Erythroblast (primary cell): ENCODE results near the gene ZNF335.
A peak's percentile ranks its signal among the peaks of the same experiment; 100 is the strongest.
"Not testable (repeated sequence)": the region's sequence is repeated elsewhere in the genome, so short reads cannot be mapped to it uniquely, and the experiment has no call there.

Experiments
- DNase-seq, 2 experiments: peaks; one replicate each; lab custom pipeline; 2025; lab: John Stamatoyannopoulos, UW
- GATA1 ChIP-seq: IDR thresholded peaks from 2 replicates; pipeline ENCODE4 v1.6.1; 2011; ENCODE audit warnings: low read depth, mild to moderate bottlenecking, control low read depth, low read length, moderate library complexity
- POLR2A ChIP-seq: IDR thresholded peaks from 2 replicates; pipeline ENCODE4 v1.6.1; 2011; ENCODE audit warnings: mild to moderate bottlenecking, low read length

Gene ZNF335

GRCh38 chr20:45933266-45934045 is 38.5 kb downstream of the ZNF335 start:
- peak; percentile 68 to 73 for DNase-seq
- no peak for TF ChIP-seq POLR2A
- no peak for TF ChIP-seq GATA1

- DNase-seq: not testable (repeated sequence)
These were observed 40.3 kb downstream of the ZNF335 start for GRCh38 chr20:45931680-45932079.

- TF ChIP-seq GATA1 (no peak), POLR2A (no peak)
- no peak for DNase-seq
These were observed 44.7 kb downstream of the ZNF335 start for GRCh38 chr20:45927071-45927878.

- TF ChIP-seq GATA1 (no peak), POLR2A (no peak)
- DNase-seq: no peak
These were observed 45.3 kb downstream of the ZNF335 start for GRCh38 chr20:45926731-45927070.

GRCh38 chr20:45925821-45926506 is 46.0 kb downstream of the ZNF335 start:
- TF ChIP-seq POLR2A (no peak), GATA1 (no peak)
- no peak for DNase-seq

- peak in 1 of 2 experiments; percentile 48 for DNase-seq
- no peak for TF ChIP-seq GATA1
- TF ChIP-seq POLR2A: no peak
These were observed 47.4 kb downstream of the ZNF335 start for GRCh38 chr20:45924391-45925261.

- TF ChIP-seq GATA1 (no peak), POLR2A (no peak)
- peak in 1 of 2 experiments; percentile 24 for DNase-seq
These were observed 50.4 kb downstream of the ZNF335 start for GRCh38 chr20:45921337-45922189.

GRCh38 chr20:45920462-45921336 is 51.3 kb downstream of the ZNF335 start:
- DNase-seq: no peak
- TF ChIP-seq POLR2A (no peak), GATA1 (no peak)

GRCh38 chr20:45919542-45920399 is 52.2 kb downstream of the ZNF335 start:
- DNase-seq: no peak

GRCh38 chr20:45918779-45919537 is 53.0 kb downstream of the ZNF335 start:
- no peak for DNase-seq
- no peak for TF ChIP-seq POLR2A
- no peak for TF ChIP-seq GATA1

More at GRCh38 chr20:45919542-45920399, 52.2 kb downstream of the ZNF335 start:
- TF ChIP-seq POLR2A: no peak
- no peak for TF ChIP-seq GATA1
